ENCODE measurements around the gene GATAD2B.
"Not testable (repeated sequence)": the region's sequence is repeated elsewhere in the genome, so short reads cannot be mapped to it uniquely, and the experiment has no call there.

Gene GATAD2B

DNA sequence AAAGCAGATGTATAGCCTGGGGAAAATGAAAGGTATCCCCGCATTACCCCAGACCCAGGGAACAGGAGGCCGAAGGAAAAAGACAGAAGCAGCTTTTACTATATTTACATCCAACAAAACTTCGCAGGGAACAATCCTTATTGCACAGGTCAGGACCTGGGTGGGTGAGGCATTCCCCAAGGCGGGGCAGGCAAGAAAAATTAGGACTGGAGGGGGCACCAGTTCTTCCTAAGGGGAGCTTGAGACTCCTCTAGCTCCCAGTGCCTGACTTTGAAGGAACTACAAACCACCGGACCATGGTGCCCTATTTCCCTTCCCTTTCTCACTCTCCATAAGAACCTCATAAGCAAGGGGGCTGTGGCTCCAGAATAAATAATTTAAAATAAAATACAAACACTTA, 6.7 kb upstream of the GATAD2B start:
- no peak for DNase-seq

GRCh38 chr1:153928791-153929341, 6.1 kb upstream of the GATAD2B start:
- no peak for DNase-seq

DNA sequence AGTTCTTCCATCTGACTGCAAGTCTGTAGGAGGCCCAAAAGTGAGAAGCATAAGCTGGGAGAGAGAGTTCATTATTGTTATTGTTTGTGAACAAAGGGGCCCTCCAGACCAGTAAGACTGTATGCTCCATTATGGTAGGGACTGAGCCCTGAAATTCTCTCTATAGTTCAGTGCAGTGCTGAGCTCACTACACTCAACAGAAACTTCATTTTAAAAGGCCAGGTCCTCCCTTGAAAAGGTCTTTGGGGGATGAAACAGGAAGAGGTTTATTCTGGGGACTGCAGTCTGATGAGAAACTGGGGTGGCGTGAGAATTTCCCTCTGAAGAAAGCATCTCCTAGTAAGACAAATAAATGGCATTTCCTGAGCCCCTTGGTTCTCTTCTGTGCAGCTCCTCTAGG, 5.5 kb upstream of the GATAD2B start:
- DNase-seq = no peak

GRCh38 chr1:153926405-153926804, 3.6 kb upstream of the GATAD2B start:
- no peak for DNase-seq

- DNase-seq = peak; percentile 93
These were observed 448 bp downstream of the GATAD2B start for GRCh38 chr1:153922076-153922971.

DNA sequence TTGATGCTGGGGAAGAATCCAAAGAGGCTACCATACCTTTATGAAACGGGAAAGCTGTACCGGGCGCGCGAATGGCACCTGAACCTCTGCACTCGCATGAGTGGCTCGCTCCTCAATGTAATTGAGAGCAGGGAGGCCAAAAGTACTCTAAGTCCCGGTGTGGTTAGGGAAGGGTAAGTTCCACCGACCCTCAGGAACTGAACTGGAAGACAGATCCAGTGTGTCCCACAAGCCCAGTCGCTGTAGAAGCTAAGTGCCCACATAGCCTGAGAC, 1.0 kb downstream of the GATAD2B start:
- DNase-seq = peak; percentile 74

DNA sequence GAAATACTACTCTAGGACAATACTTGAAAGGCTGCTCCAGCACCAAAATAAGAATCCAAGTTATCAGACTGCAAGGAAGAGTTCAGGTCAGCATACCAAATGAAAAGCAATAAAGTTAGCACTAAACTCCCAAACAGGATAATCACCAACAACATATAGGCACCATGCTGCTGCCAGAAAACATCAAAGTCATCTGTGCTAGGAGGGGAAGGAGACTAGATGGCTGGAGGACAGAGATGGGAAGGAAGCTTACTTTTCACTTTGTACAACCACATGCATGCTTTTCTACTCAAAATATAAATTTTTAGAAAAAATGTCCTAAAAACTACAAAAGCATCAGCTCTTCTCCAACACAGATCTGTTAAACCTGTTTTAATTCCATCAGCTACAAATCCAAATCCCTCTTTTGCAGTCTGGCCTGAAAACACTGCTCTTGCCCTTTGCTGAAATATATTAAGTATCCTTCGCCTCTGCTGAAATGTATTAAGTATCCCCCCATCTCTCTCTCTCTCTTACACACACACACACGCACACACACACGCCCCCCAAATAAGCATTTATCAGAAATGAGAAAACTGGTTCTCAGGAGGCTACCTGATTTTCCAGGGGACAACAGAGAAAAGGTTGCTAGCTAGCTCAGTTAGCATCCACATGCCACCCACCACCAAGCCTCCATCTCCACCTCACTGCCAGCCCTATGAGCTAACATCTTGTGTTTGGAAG, 1.5 kb downstream of the GATAD2B start:
- DNase-seq = no peak

DNA sequence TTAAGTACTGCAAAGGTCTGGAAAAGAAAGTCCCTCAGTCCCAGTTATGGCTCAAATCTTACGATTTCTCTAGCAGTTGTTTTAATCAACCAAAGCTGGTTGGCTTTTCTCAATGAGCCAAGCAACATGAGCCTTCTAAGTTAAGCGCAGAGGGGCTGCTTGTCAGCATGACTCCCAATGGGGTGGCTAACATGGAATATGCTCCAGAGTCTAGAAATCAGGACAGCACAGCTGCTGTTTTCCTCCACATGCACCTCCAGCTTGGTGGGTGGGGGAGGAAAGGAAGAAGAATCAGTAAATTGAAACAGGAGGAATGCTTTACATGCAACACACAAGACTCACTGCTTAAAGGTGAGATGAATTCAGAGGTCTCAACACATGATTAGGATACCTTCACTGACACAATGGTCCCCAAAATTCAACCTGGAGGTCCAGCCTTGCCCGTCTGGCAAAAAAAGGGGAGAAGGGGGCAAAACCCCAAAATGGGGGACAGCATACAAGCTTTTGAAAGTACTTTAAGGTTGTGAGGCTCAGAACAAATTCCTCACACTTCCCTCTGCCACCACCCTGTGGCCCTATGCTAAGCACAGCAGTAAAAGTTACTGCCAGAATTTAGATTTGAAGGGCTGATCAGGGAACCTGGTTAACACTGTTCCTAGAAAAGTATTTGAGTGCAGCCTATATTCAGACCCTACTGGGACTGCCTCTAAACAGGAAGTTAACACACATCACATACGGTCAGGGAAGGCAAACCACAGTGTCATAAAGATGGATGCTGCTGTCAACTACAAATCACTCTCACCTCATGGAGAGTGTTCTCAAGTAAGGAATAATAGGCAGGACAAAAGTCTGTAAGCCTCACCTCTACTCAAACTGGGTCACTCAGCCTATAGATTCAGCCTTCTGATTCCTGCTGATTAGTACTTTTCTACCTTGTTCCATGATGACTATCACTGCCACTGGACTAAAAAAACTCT, 2.6 kb downstream of the GATAD2B start:
- DNase-seq = peak; percentile 29

DNA sequence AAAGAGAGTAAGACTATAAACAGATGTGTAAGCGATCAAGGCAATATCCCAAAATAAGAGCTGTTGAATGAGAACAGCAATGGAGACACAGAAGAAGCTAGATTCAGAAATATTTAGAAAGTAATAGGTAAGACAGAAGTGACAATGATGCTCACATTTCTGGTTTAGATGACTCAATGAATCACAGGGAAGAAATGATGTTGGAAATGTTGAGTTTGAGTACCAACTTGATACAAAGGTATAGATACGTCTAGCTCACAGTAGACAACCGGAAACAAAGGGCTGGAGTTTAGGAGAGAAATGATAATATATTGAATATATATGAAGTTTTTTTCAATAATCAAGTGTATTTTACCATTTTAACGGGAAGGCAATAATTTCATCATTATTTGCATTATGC, 6.5 kb downstream of the GATAD2B start:
- no peak for DNase-seq

- no peak for DNase-seq
These were observed 10.4 kb downstream of the GATAD2B start for GRCh38 chr1:153912349-153912748.

GRCh38 chr1:153910560-153910959, 12.2 kb downstream of the GATAD2B start:
- DNase-seq = not testable (repeated sequence)

- no peak for DNase-seq
These were observed 14.7 kb downstream of the GATAD2B start for GRCh38 chr1:153908071-153908470.

GRCh38 chr1:153907134-153907533, 15.6 kb downstream of the GATAD2B start:
- DNase-seq = no peak

DNA sequence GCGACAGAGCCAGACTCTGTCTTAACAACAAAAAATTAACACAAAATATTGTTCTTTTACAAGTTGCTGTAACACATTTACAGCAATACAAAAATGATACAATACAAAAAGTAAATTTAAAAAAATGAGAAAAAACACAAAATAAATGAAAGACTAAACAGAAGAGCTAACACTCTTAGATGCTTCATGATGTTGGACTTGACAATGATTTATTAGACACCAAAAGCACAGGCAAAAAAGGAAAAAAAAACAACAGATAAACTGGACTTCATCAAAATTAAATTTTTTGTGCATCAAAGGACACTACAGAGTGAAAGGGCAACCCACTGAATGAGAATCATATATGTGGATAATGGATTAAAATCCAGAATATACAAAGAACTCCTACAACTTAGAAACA, 16.4 kb downstream of the GATAD2B start:
- no peak for DNase-seq

- not testable (repeated sequence) for DNase-seq
These were observed 16.9 kb downstream of the GATAD2B start for GRCh38 chr1:153905908-153906307.

GRCh38 chr1:153903841-153904455, 18.8 kb downstream of the GATAD2B start:
- DNase-seq = no peak

DNA sequence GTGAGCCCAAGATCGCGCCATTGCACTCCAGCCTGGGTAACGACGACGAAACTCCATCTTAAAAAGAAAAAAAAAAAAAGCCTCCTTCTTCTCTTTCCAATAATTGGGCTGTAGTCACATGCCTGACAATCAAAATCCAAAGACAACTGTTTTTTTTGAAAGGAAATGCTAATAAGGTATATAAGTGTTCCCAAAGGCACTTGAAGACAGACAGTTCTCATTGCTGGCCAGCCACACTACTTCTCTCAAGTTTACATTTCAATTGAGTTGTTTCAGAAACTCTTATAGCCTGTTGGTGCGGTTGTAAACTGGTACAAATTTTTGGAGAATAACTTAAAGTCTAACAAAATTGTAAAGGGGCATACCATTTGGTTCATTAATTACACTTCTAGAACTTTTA, 23.3 kb downstream of the GATAD2B start:
- no peak for DNase-seq

- DNase-seq = not testable (repeated sequence)
These were observed 26.9 kb downstream of the GATAD2B start for GRCh38 chr1:153895866-153896265.

DNA sequence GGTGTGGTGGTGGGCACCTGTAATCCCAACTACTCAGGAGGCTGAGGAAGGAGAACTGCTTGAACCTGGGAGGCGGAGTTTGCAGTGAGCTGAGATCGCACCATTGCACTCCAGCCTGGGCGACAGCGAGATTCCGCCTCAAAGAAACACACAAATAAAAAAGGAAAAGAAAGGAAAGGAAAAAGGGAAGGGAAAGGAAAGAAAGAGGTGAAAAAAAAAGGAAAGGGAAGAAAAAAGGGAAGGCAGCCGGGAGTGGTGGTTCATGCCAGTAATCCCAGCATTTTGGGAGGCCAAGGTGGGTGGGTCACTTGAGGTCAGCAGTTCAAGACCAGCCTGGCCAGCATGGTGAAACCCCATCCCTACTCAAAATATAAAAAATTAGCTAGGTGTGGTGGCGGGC, 31.7 kb downstream of the GATAD2B start:
- not testable (repeated sequence) for DNase-seq

DNA sequence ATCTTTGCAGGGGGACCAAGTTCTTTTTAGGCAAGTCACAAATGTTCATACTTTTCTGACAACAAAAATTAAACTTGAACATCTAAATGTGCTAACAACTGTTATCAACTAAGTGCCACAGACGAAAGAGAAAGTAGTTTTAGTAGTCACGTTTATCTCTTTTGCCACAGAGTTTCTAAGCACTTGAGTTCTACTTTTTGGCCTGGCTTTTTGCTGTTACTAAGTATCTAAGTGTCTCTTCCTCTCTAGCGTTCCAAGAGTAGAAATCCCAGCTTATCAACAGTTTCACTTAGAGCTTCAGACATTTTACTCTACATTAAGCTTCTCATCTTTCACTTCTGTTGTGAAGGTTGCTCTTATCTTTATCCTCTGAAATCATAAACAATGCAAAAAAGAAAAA, 34.2 kb downstream of the GATAD2B start:
- no peak for DNase-seq

DNA sequence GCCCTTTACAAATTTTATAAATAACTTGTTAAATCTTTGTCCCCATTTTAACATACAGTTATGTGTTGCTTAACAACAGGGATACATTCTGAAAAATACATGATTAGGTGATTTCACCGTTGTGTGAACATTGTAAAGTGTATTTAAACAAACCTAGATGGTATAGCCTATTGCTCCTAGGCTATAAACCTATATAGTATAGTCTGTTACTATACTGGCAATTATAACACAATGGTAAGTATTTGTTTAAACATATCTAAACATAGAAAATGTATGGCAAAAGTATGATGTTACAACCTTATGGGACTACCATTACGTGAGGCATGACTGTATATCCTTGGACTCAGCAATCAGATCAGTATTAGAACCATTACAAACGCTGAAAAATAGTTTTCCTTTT, 36.6 kb downstream of the GATAD2B start:
- no peak for DNase-seq

DNA sequence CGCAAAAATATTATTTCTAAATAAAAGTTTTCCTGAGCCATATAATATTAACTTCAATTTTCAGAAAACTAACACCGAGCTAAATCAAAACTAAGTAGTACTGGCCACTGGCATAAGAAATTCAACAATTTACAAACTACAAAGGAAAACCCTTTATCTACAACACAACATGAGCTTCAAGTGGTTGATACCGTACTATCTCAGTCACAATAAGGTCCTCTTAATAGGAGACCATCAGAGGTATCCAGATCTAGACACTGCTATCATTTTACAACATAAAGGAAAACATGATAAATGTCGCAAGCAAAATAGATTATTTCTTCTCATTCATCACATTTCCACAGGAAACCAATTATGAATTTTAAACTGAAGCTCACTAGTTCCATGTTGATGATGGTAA, 39.5 kb downstream of the GATAD2B start:
- no peak for DNase-seq

Data from NCI-H82 (cell line).